GM12878 (cell line): ENCODE data around the gene UBA5. TPM values are rescaled to one million over a fixed set of nuclear protein-coding genes. Genes with fewer than 3 reads are reported as not detected.

Experiments used
- ATAC-seq: fragments of 200-7000 bp; cut with Tn5 transposase; 3 replicates; pipeline ENCODE4 v1.9.1; 2020; ENCODE audit warnings: mild to moderate bottlenecking, moderate library complexity
- BruUV-seq: library from RNA; stranded (reverse); fragments of 400-500 nt; replicated peaks from 2 replicates; lab custom pipeline; 2021; lab: Mats Ljungman, UMichigan
- CTCF ChIA-PET: fragments of 300-600 bp; sonication (Branson Sonifier 250); formaldehyde crosslinking; extraction: SDS; loops from one replicate; lab custom pipeline; 2021; ENCODE audit warnings: inconsistent platforms; lab: Yijun Ruan, JAX
- POLR2A ChIA-PET: fragments of 350-600 bp; formaldehyde crosslinking; extraction: SDS; loops from one replicate; lab custom pipeline; 2021; ENCODE audit warnings: inconsistent platforms; lab: Charles Lee
- RAD21 ChIA-PET: fragments of 300-600 bp; sonication (Branson Sonifier 250); formaldehyde crosslinking; loops from one replicate; lab custom pipeline; 2023; ENCODE audit warnings: antibody characterized with exemption; ENCODE audit not compliant: unreplicated experiment; lab: Charles Lee
- SMC1A ChIA-PET: fragments of 300-600 bp; sonication (Branson Sonifier 250); formaldehyde crosslinking; loops from one replicate; lab custom pipeline; 2023; ENCODE audit not compliant: unreplicated experiment, uncharacterized antibody; lab: Charles Lee
- DNase-seq: peaks from one replicate; pipeline ENCODE4 v3.0.0-alpha.2; 2011; ENCODE audit warnings: low read depth, low spot score
- FAIRE-seq: peaks from 3 replicates; lab custom pipeline; 2011; peaks lifted over from hg19 to GRCh38; lab: Jason Lieb, UNC
- H2AFZ ChIP-seq: 2 replicates; pipeline ENCODE4 v1.6.0; 2011; ENCODE audit warnings: low read depth, low read length, control low read depth; ENCODE audit not compliant: control insufficient read depth
- H3K27ac ChIP-seq: 2 replicates; pipeline ENCODE4 v1.5.1; 2011; ENCODE audit warnings: control low read depth; ENCODE audit not compliant: control insufficient read depth, insufficient read depth
- H3K27me3 ChIP-seq, 2 experiments: replicated peaks in 1 of 2; 2 replicates each; pipeline versions ENCODE4 v1.6.0 to v1.6.1; 2011; ENCODE audit warnings: low read length in 1 of 2; ENCODE audit not compliant: control insufficient read depth in 2 of 2, insufficient read depth in 2 of 2
- H3K36me3 ChIP-seq, 2 experiments: 2 replicates each; pipeline ENCODE4 v1.5.1; 2011; ENCODE audit warnings: low read length in 1 of 2; ENCODE audit not compliant: control insufficient read depth in 2 of 2, insufficient read depth in 2 of 2
- H3K4me1 ChIP-seq: 2 replicates; pipeline ENCODE4 v1.6.1; 2011; ENCODE audit warnings: mild to moderate bottlenecking, low read length, moderate library complexity, mixed read lengths; ENCODE audit not compliant: control insufficient read depth, insufficient read depth
- H3K4me2 ChIP-seq: 2 replicates; pipeline ENCODE4 v1.6.0; 2011; ENCODE audit warnings: control low read depth; ENCODE audit not compliant: control insufficient read depth, insufficient read depth
- H3K4me3 ChIP-seq: fragments of 200-600 bp; sonication (generic); 2 replicates; pipeline ENCODE4 v1.5.1; 2016
- H3K79me2 ChIP-seq: 2 replicates; pipeline ENCODE4 v1.6.0; 2011; ENCODE audit warnings: low read length; ENCODE audit not compliant: control insufficient read depth, insufficient read depth
- H3K9ac ChIP-seq: 2 replicates; pipeline ENCODE4 v1.8.0; 2011; ENCODE audit warnings: low read length, control low read depth, mixed read lengths; ENCODE audit not compliant: control insufficient read depth, insufficient read depth
- H3K9me3 ChIP-seq: replicated peaks from 3 replicates; pipeline ENCODE4 v1.5.1; 2011; ENCODE audit warnings: mild to moderate bottlenecking, low read length; ENCODE audit not compliant: control insufficient read depth, insufficient read depth
- H4K20me1 ChIP-seq: 2 replicates; pipeline ENCODE4 v1.6.0; 2011; ENCODE audit not compliant: control insufficient read depth, insufficient read depth
- BCL11A ChIP-seq: IDR thresholded peaks from 2 replicates; pipeline ENCODE4 v1.6.1; 2011; ENCODE audit warnings: low read depth, low read length
- CBX3 ChIP-seq: fragments of 200-600 bp; sonication (generic); IDR thresholded peaks from 2 replicates; pipeline ENCODE4 v1.6.1; 2016; ENCODE audit warnings: low read depth, borderline replicate concordance
- DPF2 ChIP-seq: fragments of 450-650 bp; IDR thresholded peaks from 2 replicates; pipeline ENCODE4 v1.6.1; 2017; ENCODE audit warnings: mild to moderate bottlenecking
- FOS ChIP-seq: IDR thresholded peaks from 3 replicates; pipeline ENCODE4 v1.6.1; 2011; ENCODE audit warnings: borderline replicate concordance; ENCODE audit not compliant: insufficient read length; ENCODE audit errors: extremely low read depth
- IRF5 ChIP-seq: fragments of 450-650 bp; IDR thresholded peaks from 2 replicates; pipeline ENCODE4 v1.6.1; 2017; ENCODE audit warnings: borderline replicate concordance
- KDM1A ChIP-seq: fragments of 200-600 bp; sonication (generic); IDR thresholded peaks from 2 replicates; pipeline ENCODE4 v1.6.1; 2016; ENCODE audit warnings: borderline replicate concordance
- MAX ChIP-seq: IDR thresholded peaks from 2 replicates; pipeline ENCODE4 v1.6.1; 2012; ENCODE audit warnings: low read depth, low read length, improper control_type of control experiment
- NFXL1 ChIP-seq: fragments of 450-650 bp; IDR thresholded peaks from 2 replicates; pipeline ENCODE4 v1.6.1; 2017; ENCODE audit warnings: antibody characterized with exemption, mild to moderate bottlenecking, borderline replicate concordance
- PKNOX1 ChIP-seq: fragments of 450-650 bp; IDR thresholded peaks from 2 replicates; pipeline ENCODE4 v1.6.1; 2016; ENCODE audit warnings: mild to moderate bottlenecking
- PRDM15 ChIP-seq: fragments of 450-650 bp; formaldehyde crosslinking; IDR thresholded peaks from 2 replicates; pipeline ENCODE4 v1.4.0; 2020; ENCODE audit warnings: mild to moderate bottlenecking, moderate library complexity
- SIX5 ChIP-seq: IDR thresholded peaks from 2 replicates; pipeline ENCODE4 v1.6.1; 2011; ENCODE audit warnings: mild to moderate bottlenecking, low read depth, low read length, moderate library complexity; ENCODE audit not compliant: severe bottlenecking
- WGBS: methylation state at CpG from one replicate; pipeline ENCODE4 v1.1.6; 2016; ENCODE audit warnings: low lambda C conversion rate; ENCODE audit not compliant: insufficient replicate concordance, insufficient coverage; ENCODE audit errors: missing lambda C conversion rate; 5-methylcytosine and 5-hydroxymethylcytosine counted together
- in situ Hi-C: fragments of 300-500 bp; cut with MboI; formaldehyde crosslinking; loops from 9 replicates; pipeline ENCODE4 v1.14.3; 2018; ENCODE audit warnings: mixed read lengths
- intact Hi-C: fragments of 100-400 bp; cut with micrococcal nuclease; formaldehyde crosslinking; loops from one replicate; pipeline ENCODE4 v1.14.2; 2022; ENCODE audit not compliant: unreplicated experiment
- polyA plus RNA-seq, 11 experiments: library from polyadenylated mRNA; depleted of rRNA in 4 of 11; unstranded in 6 of 11; stranded (reverse) in 5 of 11; fragments of >200 nt; fragmentation: Nextera tagmentation in 4 of 11; fragmentation: Illumina TruSeq in 1 of 11; extraction: Ambion mirVana in 4 of 11; extraction: Trizol in 1 of 11; gene quantifications; 1 replicate in 1 of 11; 2 replicates in 10 of 11; pipeline versions ENCODE4 v1.2.1 to v1.2.3, GENCODE V29; 2011 to 2016; ENCODE audit warnings: inconsistent platforms in 2 of 11, missing spikeins in 2 of 11, low read depth in 1 of 11
- total RNA-seq, 4 experiments: library from RNA; depleted of rRNA in 3 of 4; stranded (reverse); fragments of >200 nt in 3 of 4; fragmentation: Illumina TruSeq in 1 of 4; extraction: Trizol in 1 of 4; gene quantifications; 2 replicates each; pipeline versions ENCODE4 v1.2.1 to v1.2.3, GENCODE V29; 2013 to 2021

Gene UBA5
- total and polyA plus RNA-seq, 10 of the 15 experiments (the other 5 are each of a cell fraction or from before 2014, with no cell fraction given): 10.2 to 62.1 (median 43.8) TPM

GRCh38 chr3:132710311-132710710, 50.2 kb downstream of the UBA5 start:
- H4K20me1 ChIP-seq: no peaks in the 10 kb centered on the region
- ChIA-PET SMC1A (interaction anchor here (1.3 kb wide), 1 partner anchor 174 kb away, joined by 4 read pairs; no protein-coding TSS in a partner anchor), RAD21 (no interaction called here), POLR2A (no interaction called here), CTCF (no interaction called here)
- ATAC-seq (no peak), FAIRE-seq (no peak), DNase-seq (no peak)
- no peak overlapping the region for H3K4me2 ChIP-seq
- in situ Hi-C loops: no loop called here
- H3K4me1 ChIP-seq: no peaks in the 10 kb centered on the region
- no peak overlapping the region for H3K27ac ChIP-seq
- H3K36me3 ChIP-seq: no peaks in the 10 kb centered on the region; a peak in 1 of 4 replicates
- BruUV-seq: no TSS peak
- no peaks in the 10 kb centered on the region for H3K9me3 ChIP-seq
- H3K9ac ChIP-seq: no peak overlapping the region
- TF ChIP-seq MAX (no peak), PRDM15 (CRISPR knock-in tag) (no peak), SIX5 (no peak), BCL11A (no peak), DPF2 (no peak), IRF5 (no peak), PKNOX1 (no peak), FOS (no peak), NFXL1 (no peak), KDM1A (no peak), CBX3 (no peak)
- no peaks in the 10 kb centered on the region for H3K27me3 ChIP-seq
- intact Hi-C loops: no loop called here
- no peak overlapping the region for H3K4me3 ChIP-seq
- H2AFZ ChIP-seq: no peak overlapping the region
- WGBS: 98% methylated on average over 6 of the region's 6 CpGs
- no peaks in the 10 kb centered on the region for H3K79me2 ChIP-seq
